DMS153 (cell line): ENCODE data around the gene CAMKMT.

Source experiments
- DNase-seq: peaks from one replicate; lab custom pipeline; 2025; lab: John Stamatoyannopoulos, UW

Gene CAMKMT

DNA sequence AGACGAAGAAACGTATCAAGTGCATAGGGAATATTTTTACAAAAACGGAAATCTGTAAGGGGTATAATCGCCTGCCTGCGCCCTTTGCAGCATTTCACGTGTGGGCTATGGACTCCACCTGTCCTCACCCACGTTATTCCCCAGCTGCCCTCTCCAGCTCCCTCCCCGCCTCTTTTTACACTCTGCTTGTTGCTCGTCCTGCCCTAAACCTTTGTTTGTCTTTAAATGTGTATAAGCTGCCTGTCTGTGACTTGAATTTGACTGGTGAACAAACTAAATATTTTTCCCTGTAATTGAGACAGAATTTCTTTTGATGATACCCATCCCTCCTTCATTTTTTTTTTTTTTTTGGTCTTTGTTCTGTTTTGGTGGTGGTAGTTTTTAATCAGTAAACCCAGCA is 410.4 kb downstream of the CAMKMT start:
- DNase-seq, result peak; percentile 69

DNA sequence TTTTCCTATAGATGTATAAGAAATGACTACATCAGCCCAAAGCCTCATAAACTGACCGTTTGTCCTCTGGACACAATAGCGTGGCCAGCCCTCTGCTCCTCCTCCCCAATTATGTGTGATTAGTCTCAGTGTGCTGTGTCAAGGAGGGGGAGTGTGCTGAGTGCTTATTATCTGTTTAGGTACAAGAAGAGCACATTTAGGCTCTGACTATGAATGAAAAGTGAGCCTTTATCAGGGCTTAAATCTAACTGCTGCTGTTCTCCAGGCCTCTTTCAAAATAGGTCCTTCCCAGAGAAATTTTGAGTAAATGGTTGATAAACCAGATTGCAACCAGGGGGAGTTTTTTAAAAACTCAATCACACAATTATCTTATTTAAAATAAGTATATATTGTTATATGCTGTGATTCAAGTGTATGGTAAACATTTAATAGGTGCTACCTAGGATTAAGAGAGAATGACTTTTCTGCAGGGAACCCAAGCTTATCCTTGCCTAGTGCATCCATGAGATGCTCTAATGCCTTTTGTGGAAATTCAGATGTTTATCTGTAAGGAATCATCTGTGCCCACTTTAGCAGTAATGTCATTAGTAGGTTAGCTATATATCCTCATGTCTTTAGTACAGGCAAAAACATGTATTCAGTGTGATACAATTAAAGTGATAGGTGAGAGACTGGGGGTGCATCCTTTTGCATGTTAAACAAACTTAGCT is 411.1 kb downstream of the CAMKMT start:
- DNase-seq, result peak; percentile 14

- peak; percentile 14 for DNase-seq
Observed at GRCh38 chr2:44774826-44775492, 413.2 kb downstream of the CAMKMT start.

GRCh38 chr2:44777036-44777435 is 415.3 kb downstream of the CAMKMT start:
- no peak for DNase-seq

DNA sequence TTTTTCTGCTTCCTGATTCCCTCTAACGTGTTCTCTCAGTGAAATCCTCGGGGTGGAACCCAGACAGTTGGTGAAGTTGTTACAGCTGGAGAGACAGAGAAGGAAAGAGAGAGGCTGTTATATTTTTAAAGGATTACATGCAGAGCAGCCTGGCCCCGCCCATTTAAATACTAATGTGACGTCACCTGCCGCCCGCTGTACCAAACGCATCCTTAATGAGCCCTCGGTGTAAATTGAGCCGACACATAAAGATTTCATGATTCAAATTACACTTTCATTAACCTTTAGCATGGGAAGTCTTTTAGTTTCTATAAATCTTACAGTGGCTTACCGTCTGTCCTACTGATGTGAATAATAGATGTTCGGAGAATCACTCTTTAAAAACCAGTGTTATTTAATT is 415.8 kb downstream of the CAMKMT start:
- DNase-seq, result peak; percentile 68

- peak; percentile 71 for DNase-seq
Observed at GRCh38 chr2:44778221-44778654, 416.5 kb downstream of the CAMKMT start.

DNA sequence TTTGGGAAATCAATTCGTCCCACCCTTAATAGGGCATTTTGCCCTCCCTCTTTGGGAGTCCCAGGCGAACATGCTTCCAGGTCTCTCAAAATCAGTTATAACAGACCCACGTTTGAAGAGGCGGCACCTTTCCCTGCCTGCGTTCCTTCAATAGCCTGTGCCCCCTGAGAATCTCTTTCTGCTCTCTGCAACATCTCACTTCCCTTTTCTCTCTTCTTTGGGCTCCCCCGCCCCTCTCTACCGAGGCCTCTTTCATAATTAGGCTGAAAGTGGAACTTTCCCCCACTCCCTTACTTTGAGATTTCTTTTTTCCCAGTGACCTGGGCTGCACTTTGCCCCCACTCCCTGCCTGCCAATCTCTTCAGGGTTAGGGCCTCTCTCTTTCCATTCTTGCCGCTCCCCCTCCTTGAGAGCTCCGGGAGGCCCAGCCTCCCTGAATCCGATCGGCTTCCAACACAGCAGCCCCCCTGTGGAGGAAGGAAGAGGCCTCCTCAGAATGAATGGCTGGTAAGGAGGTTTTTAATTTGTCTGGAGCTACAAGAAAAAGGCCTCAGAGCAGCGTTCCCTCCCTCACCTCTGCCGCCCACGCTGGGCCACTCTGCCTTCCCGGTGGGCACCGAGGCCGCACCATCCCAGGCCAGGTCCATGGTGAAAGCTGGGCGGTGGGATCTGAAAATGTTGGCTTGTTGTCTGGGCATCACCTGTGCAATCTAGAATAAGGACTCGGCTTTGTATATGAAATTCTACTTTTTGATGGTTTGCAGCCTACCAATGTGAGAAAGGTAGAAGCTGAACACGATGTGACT is 417.1 kb downstream of the CAMKMT start:
- DNase-seq, result no peak

DNA sequence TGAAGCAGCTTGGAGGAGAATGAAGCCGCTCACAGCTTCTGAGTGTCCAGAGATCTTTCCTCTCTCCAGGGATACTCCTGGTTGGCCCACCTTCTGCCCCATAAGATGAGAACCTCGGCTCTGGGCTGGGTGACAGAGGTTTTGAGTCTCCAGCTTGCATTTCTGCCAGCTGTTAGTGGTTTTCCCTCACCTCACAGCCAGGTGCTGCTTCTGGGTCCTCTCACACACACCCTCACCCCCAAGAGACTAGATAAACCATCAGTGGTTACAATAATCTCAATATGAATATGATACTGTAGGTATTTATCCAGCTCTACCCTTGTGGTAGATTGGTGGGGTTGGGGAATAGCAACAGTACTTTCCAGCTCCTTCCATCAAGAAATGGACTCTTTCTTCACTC is 418.0 kb downstream of the CAMKMT start:
- DNase-seq, result no peak

DNA sequence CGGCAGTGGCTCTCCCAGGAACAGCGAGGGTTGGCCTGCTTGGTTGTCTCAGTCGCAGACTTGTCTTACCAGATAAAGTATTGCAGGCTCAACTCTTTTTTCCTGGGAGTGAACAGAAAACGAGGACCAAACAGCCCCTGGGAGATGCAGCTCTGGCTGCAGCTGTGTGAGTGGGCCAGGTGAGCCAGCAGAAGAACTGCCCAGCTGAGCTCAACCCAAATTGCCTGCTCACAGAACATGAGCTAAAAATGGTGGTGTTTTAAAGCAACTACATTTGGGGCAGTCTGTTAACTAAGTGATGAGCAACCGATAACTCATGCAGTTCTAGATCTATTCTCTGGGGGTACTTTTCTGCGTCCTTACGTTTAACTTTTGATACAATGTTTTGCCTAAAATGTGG is 418.7 kb downstream of the CAMKMT start:
- no peak for DNase-seq

DNA sequence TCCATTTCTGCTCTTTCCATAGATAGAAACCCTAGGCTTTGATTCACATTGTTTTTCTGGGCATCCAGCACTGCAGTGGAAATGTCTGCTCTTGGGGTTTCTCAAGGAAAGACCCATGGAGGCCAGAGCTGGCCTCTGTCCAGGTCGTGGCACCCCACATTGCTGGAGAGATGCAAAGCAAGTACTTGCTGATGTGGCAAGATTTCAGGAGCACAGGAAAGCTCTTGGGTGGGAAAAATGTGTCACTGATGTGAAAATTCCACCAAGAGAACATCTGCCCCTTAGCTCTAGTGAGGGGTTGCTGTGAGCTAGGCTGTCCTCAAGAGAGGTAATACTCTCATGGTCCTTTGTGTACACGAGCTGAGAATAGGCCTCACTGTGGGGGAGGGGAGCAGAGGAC is 423.7 kb downstream of the CAMKMT start:
- no peak for DNase-seq

GRCh38 chr2:44786045-44786816 is 424.5 kb downstream of the CAMKMT start:
- DNase-seq, result no peak

DNA sequence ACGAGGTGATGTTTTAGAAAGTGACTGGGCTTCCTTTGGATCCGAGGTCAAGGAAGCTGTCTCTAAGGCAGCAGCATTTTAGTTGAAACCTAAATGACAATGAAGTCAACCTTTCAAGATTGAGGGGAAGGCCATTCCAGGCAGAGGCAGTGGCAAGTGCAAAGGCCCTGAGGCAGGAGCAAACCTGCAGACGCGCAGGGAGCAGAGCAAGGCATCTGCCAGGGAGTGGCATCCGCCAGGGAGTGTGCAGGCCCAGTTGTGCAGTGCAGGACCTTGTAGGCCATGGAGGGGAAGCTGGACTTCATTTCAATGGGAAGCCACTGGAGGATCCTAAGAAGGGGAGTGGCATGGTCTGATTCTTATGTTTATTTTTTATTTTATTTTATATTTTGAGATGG is 425.1 kb downstream of the CAMKMT start:
- DNase-seq, result no peak

DNA sequence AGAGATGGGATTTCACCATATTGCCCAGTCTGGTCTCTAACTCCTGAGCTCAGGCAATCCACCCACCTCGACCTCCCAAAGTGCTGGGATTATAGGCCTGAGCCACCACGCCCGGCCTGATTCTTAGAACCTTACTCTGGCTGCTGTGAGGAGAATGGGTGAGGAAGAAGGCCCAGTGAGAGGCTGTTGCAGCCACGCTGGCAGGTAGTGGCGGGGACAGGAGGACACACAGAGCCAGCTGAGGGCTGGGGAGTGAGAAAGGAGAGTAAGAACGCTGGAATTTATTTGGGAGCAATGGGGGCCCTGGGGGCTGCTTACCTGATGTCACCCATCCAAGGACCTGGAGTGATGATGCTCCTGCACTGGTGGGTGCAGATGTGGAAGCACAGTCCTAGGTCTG is 425.9 kb downstream of the CAMKMT start:
- no peak for DNase-seq

DNA sequence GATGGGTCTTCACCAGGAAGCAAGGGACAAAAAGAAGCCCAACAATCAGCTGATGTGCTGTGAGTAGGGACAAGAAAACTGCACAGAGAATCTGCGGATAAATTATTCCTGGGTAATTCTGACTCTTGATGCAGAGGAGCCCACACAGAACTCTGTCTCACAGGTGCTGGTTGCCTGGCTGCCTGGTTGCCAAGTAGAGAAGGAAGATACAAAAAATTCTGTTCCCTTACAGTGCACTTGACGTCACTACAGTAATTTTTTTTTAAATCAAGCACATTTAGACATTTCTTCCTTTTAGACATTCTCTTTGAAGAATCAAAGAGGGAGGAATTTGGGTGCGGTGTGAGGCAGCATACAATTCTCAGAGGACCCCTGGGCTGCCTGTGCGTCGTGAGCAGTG is 427.7 kb downstream of the CAMKMT start:
- no peak for DNase-seq

- DNase-seq, result no peak
Observed at GRCh38 chr2:44789971-44790721, 428.4 kb downstream of the CAMKMT start.

DNA sequence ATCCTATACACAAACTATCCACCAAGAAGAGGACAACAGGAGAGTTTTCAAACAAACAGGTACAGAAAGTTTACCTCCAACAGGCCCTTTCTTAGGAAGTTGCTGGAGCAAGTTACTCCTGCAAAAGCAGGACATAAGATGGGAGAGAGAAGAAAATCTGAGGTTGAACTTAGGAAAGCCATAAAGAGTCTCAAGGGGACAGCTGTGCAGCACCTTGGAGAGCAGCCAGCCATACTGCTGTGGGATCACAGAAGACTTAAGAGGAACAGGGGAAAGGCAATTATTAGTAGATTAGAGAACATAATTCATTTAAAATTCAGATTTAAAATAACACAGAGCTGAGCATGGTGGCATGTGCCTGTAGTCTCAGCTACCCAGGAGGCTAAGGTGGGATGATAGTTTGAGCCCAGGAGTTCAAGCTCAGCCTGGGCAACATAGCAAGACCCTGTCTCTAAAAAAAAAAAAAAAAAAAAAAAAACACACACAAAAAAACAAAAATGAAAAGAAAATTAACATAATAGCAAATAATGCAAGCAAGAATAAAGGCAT is 431.6 kb downstream of the CAMKMT start:
- DNase-seq, result no peak

- no peak for DNase-seq
Observed at GRCh38 chr2:44796771-44797170, 435.0 kb downstream of the CAMKMT start.

DNA sequence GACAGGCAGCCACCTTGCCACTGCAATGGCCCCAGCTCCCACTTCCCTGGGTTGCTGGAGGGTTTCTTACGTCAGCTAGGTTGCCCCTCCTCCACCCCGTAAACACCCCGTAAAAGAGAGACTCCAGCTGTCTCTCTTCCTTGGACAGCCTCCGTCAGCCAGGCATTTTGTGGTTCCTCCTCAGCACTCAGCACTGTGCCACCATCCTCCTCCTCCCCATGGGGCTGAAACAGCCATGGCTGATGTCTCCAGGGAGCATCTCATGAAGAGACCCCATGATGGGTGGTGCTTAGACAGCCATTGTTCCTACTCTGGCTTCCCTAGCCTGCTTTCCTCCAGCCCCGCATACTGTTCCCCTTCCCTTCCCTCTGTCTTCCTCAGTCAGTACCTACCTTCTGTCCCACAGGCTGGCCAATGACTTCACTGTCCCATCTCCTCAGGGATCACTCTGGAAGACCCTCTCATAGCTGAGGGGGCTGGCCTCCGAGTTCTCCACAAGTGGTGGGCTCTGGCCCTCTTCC is 436.5 kb downstream of the CAMKMT start:
- no peak for DNase-seq

DNA sequence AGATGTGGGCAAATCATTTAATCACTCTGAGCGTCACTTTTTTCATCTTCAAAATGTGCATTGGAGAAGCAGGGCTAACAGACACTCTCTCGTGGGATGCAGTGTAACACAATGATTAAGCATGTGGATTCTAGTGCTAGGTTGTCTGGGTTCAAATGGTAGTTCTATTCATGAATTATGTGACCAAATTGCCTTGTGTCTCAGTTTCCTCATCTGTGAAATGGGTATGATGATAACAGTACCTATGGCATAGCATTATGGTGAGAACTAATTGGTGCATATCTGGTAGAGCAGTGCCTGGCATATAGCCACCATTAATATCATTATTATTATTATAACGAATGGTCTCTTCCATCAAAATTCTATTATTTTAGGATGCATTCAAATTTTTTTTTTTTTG is 437.4 kb downstream of the CAMKMT start:
- DNase-seq, result no peak

DNA sequence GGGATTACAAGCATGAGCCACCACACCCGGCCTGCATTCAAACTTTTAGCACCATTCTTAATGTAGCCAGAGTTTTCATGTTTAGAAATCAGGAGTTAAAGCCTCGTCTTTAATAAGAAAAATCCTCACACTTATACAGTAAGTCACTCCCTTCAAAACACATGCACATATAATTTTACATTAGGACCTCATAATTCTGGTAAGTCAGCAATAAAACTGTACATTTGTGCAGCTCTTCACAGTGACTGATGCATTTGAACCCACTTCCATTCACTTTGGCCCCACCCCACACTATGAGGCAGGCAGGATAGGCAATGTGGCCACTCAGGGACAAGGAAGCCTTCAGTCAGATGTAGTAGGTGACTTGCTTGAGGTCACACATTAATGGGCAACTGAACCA is 438.0 kb downstream of the CAMKMT start:
- no peak for DNase-seq

DNA sequence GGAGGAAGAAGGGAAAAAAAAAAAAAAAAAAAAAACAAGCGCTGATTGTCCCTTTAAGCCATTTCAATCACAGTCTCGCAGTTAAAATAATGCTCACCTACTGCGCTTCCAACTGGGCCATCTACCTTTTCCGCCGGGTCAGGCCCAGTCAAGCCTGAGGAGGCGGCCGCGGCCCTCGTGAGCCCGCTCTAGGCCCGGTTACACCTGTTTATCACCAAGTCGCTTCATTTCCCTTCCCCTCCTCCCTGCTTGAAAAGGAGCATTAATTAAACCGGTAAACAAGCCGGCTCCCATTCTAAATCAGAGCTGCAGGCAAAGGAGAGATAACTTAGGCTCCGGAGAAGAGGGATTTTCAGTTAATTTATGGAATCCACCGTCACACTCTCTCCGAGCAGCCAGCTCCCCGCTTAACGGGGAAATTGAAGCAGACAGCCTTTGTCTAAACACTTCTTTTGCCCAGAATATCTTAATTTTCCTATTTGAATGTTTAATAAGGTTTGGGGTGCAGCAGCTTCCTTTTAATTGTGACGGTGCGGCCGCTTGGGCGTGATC is 439.6 kb downstream of the CAMKMT start:
- DNase-seq, result no peak
